Amniotic stem cell (primary cell): ENCODE data around the gene TMEM51.

Experiments
- DNase-seq: peaks from one replicate; lab custom pipeline; 2025; lab: John Stamatoyannopoulos, UW

Gene TMEM51, protein sequence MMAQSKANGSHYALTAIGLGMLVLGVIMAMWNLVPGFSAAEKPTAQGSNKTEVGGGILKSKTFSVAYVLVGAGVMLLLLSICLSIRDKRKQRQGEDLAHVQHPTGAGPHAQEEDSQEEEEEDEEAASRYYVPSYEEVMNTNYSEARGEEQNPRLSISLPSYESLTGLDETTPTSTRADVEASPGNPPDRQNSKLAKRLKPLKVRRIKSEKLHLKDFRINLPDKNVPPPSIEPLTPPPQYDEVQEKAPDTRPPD

DNA sequence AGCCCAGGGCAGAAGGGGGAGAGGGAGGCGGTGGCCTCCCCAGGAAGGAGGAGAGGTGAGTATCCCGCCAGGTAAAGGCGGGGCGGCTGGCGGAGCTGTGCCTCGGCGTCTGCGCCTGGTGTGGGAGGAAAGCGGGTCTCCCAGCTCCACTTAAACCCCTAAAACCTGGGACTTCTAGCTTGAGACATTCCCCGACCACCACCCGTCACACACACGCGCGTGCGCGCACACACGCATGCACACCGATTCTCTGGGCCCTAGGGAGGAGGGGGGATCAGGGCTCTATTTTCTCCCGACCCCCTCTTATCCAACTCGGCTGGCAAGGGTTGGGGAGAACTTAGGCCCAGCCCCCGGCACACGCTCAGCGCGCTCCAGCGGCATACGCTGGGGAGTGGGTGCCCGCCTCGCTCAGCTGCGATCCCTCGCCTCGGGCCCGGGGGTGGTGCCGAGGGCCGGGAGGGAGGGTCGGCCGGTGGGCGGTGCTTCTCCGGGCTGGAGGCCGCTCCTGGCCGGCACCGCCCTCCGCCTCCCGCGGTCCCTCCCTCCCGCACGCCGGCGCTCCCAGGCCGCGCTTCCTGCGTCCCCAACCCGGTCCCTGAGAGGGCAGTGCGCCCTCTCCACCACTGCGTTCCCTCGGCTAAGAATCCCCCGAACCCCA lies at the start of gene TMEM51:
TMEM51 (plus strand) TSS at position 564 of the 658 bp plus-strand sequence. CDS start 61,341 bp downstream, outside the sequence.
- DNase-seq: no peak

DNA sequence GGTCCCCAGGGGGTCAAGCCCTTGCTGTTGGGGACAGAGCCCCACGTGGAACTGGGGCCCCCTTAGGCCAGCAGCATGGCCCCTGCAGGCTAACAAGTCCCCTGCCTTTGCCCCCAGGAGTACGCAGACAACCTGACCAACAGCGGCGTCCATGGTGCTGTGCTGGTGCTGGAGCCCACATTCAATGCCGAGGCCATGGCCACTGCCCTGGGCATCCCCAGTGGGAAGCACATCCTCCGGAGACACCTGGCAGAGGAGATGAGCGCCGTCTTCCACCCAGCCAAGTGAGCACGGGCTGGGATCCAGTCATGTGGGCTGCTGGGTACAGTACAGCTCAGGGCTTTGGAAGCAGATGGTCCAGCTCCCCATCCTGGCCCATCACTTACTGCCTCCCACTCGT lies 49.6 kb upstream of the TMEM51 start:
- no peak for DNase-seq

DNA sequence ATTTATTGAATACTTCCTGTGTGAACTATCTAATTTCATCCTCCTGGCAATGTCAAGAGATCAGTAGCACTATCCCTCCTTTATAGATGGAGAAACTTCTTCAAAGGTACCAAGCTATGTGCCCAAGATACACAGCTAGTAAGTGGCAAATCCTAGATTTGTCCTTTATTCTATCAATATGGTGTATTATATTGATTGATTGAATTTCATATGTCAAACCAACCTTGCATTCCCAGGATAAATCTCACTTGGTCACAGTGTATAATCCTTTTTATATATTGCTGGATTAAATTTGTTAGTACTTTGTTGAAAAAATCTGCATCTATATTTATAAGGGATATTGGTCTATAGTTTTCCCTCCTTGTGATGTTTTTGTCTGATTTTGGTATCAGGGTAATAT lies 48.8 kb upstream of the TMEM51 start:
- no peak for DNase-seq

DNA sequence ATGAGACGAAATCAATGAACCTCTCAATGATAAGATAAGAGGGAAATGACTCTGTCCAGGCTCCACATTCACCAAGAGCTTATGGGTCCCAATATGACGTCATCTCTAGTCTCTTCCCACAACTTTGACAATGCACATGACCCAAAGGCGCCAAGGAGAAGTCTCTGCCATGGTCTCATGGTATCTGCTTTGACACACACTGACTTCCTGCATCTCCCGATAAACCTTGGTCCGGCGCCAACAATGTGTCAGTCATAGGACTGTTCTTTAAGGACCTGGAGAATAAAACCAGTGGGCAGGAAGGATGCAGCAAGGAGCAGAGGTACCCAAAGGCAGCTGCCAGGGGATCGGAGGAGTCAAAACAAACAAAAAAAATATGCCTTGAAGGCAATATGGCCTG lies 46.9 kb upstream of the TMEM51 start:
- DNase-seq: no peak

DNA sequence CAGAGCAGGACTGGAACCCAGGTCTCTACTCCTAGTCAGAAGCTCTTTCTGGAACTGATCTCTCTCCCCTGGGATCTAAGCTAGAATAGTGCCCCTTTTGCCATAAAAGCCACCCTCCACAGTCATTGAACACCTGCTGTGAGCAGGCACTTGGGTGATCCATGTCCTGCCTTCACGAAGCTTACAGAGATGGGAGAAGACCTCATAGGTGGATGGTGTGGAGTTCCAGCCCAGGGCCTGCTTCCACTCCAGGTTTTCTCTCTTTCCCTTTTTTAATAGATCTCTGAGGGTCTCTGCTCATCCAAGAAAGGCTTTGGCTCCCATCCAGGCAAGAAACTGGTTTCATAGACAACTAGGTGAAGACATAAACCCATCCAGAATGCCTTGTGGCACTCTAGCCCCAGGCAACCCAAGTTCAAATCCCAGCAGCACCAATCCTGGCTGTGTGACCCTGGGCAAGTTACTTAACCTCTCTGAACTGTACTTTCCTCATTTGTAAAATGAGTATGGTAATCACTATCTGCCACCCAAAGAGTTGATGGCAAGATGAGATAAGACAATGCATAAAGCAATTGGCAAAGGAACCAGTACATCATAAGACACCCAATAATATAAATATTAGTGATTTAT lies 46.4 kb upstream of the TMEM51 start:
- no peak for DNase-seq

DNA sequence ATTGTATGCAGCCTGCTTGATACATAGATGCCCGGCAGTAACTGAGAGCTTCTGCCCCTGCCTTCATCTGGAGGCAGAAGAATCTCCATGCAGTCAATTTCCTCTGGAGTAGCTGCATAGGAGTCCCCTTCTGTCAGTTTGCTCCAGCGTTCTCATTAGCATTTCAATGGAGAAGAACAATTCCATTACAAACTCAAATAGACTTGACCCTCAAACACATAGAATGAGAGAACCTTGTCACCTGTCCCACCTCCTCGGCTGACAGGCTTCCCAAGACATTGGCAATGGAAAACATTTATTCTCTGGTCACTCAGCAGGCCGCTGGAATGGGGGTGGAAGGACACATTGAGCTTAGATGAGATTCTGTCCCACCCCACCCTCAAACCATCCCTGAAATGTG lies 45.6 kb upstream of the TMEM51 start:
- no peak for DNase-seq

DNA sequence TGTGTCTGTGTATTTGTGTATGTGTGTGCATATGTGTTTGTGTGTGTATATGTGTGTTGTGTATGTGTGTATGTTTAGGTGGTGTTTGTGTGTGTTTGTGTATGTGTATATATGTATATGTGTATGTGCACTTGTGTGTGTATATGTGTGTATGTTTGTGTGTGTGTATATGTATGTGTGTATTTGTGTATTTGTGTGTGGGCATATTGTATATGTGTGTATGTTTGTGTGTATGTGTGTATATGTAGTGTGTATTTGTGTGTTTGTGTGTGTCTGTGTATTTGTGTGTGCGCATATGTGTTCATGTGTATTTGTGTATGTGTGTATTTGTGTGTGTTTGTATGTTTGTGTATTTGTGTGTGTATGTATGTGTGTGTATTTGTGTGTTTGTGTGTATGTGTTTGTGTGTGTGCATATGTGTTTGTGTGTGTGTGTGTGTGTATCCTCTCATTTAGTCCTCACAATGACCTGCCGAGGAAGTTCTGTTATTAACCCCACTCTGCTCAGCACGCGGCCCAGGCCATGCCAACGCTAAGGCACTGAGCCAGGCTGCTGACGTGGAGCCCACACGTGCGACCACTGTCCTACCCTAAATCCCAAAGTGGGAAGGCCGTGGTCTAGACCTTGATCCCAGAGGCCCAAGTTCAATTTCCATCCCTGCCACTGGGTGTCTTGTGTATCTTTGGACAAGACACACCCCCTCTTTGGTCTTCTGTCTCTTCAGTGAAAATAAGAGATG lies 43.2 kb upstream of the TMEM51 start:
- DNase-seq: no peak

DNA sequence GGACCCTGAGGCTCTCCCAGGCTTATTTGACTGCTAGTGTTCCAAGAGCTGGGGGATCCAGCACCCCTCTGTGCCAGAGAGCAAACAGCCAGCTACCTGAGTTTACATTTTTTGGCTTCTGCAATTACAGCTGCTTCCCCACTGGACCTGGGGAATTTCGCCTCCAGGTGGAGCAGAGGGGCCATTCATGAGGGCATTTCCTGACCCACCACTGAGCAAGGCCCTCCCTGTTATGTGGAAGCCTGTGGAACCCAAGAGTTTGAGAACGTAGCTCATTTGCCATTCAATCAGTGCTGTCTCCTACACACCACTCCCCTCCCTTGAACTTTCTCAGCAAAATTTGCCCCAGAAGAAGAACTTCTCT lies 42.7 kb upstream of the TMEM51 start:
- DNase-seq: no peak

DNA sequence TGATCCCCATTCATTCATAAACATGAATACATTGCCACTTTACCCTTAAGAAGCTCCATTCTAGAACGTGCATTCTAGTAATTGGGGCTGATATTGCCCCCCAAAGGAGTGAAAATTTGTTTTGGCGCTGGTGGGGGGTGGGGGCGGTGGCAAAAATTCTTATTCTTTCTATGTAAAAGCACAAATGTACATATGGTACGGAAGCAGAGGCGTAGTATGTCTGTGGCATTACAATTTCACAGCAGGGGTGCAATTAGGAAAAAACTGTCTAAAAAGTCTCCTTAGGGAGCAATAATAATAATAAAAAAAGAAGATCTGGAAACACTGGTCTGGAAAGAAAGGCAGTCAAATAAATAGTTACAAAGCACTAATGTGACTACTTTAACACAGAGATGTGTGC lies 40.4 kb upstream of the TMEM51 start:
- DNase-seq: no peak

DNA sequence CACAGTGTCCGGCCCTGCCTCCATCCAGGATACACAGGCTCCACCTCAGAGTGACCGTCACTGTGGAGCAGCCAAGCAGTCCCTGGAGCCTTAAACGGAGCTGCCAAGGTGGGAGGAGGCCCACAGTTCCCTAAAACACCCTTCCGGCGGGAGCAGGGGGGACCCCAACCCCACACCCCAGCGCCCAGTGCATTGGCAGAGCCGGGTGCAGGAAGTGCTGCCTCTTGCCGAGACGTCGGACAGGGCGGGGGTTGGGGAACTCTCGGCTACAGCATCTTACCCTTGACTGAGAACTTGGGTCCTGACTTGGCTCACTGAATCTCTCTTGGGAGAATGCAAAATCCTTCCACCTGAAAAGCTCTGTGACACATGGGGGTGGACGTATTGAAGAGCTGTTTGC lies 38.7 kb upstream of the TMEM51 start:
- DNase-seq: no peak

DNA sequence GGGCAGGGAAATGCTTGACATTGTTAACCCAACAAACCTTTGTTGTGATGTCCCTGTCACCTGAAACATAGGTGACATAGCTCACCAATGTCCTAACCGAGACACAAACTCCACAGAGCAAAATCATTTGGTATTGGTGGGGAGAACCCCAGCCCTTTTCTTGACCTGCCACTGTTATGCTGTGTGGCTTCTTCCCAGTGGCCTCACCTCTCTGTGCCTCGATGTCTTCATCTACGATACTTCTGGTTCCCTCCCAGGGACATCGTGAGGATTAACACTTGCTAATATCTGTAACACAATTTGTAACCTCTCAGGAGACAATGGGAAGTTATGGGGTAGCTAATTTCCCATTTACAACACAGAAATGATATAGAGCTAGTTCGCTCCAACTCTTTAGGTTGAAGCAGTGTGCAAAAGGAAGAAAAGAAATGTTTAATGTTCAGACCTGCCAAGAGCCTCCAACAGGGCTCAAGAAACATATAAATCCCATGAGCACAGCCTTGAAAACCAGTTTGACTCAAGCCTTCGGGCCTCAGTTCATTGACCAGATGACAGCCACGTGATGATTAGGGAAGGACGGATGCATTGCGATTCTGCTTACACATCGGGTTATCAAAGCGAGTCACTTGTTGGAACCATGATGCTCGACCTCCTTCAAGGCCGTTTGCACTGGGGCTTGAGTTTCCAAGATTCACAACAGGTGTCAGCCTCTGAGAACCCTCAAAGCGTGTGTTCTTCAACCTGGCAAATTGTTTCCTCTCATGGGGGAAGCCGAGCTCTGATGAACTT lies 37.8 kb upstream of the TMEM51 start:
- DNase-seq: no peak

DNA sequence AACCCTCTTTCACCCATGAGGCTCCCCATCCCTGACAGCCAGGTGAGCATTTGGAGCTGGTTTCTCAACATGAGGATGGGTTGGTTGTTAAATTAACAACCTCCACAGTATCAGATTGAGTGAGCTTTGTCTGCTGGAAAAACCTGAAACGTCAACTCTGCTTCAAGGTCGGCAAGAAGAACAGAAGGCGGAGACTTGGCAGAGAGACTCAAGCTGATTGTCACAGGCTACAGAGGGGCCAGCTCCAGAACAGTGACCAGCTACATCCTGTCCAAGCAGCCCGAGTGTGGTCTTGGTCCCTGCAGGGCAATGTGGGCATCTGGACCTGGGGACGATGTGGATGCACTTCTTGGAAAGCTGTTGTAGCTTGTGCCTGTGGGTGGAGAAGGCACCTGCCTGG lies 36.6 kb upstream of the TMEM51 start:
- no peak for DNase-seq

DNA sequence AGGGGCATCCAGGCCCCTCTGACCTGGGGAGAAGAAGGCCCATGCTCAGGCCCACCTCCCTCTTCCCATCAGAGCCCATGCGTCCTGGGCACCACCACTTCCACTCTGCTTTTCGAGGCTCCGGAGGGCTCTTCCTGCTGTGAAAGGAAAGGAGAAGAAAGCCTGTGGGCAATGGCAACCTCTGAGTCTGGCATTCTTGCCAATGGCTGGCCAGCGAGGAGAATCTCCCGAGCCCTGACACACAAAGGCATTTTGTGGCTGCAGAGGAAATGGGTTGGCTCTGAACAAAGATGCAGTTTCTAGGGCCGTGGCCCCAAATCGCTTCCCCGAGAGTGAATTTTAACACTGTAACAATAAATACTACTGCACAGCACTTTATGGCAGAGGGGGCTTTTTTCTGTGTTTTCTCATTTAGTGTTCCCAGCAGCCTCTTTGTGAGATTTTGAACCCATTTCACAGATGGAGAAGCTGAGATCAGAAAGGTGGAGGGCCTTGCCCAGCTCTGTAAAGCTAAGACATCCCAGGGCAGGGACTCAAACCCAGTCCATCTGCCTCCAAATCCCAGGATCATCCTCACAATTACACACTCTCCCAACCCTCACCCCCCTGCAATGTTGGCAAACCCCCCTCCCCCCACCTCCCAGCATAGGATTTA lies 35.7 kb upstream of the TMEM51 start:
- no peak for DNase-seq

DNA sequence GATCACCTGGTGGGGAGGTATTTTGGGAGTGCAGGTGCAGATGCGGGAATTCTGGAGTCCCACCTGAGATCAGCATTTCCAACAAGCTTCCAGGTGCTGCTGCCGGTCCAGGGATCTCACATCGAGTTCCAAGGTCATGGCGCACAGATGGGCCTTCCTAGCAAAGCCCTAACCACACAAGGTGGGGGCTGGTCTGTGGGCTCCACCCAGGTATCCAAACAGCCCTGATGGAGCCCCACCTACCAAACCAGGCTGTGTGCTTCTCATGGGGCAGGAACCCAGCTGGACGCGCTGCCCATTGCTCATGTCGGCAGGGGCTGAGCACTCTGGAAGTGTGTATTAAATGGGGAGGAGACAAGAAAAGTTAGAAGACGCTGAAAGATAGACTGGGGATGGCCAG lies 35.0 kb upstream of the TMEM51 start:
- DNase-seq: no peak

DNA sequence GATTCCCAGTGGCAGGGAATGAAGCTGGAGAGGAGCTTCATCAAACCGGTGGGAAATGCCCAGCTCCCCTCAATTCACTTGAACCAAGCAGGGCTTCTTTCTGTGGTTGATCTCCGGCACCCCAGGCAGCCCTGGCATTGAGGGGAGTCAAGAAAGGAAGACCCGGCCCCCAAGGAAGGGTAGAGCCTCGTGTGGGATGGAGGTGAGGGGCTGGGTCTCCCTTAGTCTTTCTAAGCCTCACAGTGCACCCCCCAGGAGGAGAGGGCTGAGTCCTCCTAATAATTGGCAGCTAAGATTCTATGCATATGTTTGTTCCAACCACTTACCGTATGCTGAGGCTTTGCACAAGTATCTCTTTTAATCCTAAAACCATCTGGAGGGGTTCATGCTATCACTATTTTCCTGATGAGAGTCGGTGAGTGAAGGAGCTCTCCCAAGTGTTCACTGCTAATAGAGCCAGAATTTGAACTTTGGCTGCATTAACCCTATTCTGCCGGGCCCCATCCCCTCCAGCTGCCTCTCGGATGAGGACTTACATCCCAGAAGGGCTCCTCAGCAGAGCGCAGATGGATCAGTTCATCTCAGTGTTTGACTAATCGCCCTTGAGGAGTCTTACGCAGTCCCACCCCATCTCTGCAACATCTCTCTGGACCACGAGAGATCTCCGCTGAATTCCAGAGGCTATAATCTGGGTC lies 33.1 kb upstream of the TMEM51 start:
- no peak for DNase-seq

DNA sequence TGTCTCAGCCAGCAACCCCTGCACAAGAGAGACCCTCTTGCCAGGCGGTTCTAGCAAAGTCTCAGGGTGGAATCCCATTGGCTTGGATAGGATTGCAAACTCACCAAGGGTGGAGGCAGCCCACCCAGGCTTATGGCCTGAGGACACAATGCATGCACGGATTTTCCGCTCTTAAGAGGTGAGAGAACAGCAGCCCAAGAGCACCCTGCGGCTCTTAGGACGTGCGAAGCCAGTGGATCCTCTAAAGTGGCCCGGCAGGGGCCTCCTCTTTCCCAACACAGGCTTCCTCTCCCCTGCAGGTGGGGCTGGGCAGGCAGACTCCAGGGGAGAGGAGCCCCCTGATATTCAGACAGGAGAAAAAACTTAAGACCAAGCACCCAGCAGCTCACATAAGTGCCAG lies 31.2 kb upstream of the TMEM51 start:
- DNase-seq: no peak

DNA sequence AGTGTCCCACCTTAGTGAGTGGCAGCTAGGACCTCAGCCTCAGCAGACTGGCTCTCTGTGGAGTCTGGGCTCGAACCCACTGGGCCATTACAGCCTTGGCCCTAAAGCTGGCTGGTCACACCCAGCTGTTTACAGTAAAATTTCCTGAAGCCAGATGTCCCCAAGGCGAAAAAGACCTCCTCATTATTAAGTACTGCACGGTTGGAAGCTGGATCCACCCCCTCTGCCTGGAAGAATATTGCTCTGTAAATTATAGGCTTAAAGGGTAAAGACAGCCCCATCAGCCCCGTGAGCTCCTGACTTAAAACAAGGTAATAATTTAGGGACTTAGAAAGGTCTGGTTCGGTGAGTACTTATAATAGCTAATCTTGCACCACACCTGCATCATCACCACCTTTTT lies 30.3 kb upstream of the TMEM51 start:
- no peak for DNase-seq

DNA sequence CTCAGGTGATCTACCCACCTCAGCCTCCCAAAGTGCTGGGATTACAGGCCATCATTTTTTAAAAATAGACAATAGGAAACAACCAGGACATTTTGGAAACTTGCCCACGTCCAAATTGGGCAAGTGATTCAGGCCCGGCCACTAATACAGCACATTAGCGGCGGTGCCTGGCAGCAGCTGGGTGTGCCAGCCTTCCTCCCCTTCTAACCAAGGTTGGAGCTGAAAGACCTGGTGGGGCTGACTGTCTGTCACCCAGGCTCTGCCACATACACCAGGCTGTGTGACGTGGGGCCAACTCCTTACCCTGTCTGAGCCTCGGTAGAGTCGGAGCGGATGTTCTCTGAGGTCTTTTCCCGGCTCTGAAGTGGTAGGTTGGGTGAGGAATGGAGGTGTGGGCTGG lies 29.6 kb upstream of the TMEM51 start:
- DNase-seq: no peak

DNA sequence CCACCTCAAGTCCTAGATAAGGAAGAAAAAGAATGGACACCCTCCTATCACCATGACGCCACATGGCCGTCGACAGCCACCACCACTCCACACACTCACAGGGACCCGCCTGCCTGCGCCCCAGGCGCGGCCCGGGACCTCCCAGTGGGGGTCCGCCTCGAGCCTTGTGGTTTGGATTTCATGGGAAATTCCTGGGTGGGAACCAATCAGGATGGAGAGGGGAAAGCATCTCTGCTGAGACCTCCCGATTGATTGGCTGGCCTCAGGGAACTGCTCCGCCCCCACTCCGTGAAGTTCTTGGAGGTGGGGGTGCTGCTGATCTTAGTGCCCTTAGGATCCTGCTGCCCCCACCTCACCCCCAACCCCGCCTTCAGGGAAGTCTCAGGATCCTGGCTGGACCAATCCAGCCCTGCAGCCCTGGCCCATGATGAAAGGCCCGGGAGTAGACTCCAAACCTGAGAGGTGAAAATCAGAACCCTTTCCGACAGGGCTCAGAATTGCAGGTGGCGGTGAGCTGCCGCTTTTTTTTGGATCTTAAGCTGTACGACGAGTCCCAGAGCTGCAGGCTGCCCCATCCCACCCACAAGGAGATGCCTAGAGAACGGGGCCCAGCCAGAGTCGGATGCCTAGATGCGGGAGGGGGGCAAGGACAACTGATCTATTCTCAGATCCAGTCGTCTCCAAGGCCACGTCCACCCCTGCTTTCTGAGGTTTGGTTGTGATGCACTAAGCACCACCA lies 29.0 kb upstream of the TMEM51 start:
- DNase-seq: no peak

DNA sequence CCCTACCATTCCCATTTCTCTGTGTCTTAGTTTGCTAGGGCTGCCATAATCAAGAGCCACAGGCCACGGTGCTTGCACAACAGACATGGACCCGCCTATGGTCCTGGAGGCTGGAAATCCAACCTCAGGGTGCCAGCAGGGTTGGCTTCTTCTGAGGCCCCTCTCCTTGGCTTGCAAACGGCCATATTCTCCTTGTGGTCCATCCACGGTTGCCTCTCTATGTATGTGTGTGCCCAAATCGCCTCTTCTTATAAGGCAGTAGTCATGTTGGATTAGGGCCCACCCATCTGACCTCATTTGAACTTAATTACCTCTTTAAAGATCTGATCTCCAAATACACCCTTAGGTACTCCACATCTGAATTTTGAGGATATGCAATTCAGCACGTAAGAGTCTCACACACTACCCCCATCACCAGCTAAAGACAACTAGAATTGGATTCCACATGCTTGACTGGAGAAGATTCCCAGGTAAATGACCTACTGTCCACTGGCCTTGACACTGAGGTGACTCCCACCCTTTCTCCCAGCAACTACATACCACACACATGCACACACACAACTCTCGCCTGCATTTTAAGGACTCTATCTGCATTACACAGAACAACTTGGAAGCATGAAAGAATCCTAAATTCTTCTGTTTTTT lies 28.3 kb upstream of the TMEM51 start:
- DNase-seq: no peak
